Glutamatergic neuron (in vitro differentiated cells): ENCODE data around the gene GALK2. TPM values are rescaled to one million over a fixed set of nuclear protein-coding genes. Genes with fewer than 3 reads are reported as not detected.

Experiments used
- DNase-seq: peaks from one replicate; pipeline ENCODE4 v3.0.0; 2022
- H3K27ac Mint-ChIP-seq: one replicate; pipeline ENCODE4 v1.8.0; 2020; ENCODE audit warnings: mild to moderate bottlenecking, mixed read lengths, inconsistent platforms; ENCODE audit not compliant: unreplicated experiment
- H3K27me3 Mint-ChIP-seq: one replicate; pipeline ENCODE4 v1.8.0; 2020; ENCODE audit warnings: mild to moderate bottlenecking, moderate library complexity, mixed read lengths, inconsistent platforms; ENCODE audit not compliant: unreplicated experiment
- H3K36me3 Mint-ChIP-seq: one replicate; pipeline ENCODE4 v1.8.0; 2020; ENCODE audit warnings: mild to moderate bottlenecking, mixed read lengths, inconsistent platforms; ENCODE audit not compliant: unreplicated experiment
- H3K4me1 Mint-ChIP-seq: one replicate; pipeline ENCODE4 v1.8.0; 2020; ENCODE audit warnings: mild to moderate bottlenecking, low read depth, mixed read lengths, inconsistent platforms; ENCODE audit not compliant: unreplicated experiment
- H3K4me3 Mint-ChIP-seq: one replicate; pipeline ENCODE4 v1.8.0; 2020; ENCODE audit warnings: mild to moderate bottlenecking, mixed read lengths, inconsistent platforms; ENCODE audit not compliant: unreplicated experiment
- H3K9me3 Mint-ChIP-seq: one replicate; pipeline ENCODE4 v1.8.0; 2020; ENCODE audit warnings: mild to moderate bottlenecking, moderate library complexity, mixed read lengths, inconsistent platforms; ENCODE audit not compliant: unreplicated experiment
- CTCF ChIP-seq: fragments of 200-600 bp; sonication (generic); IDR thresholded peaks from one replicate; pipeline ENCODE4 v1.5.0; 2021; ENCODE audit not compliant: partially characterized antibody, unreplicated experiment
- total RNA-seq: library from RNA; stranded (reverse); fragmentation: NEBNext Ultra II Directional; extraction: Animal tissue kit (Norgen Biotek cat#: 25700); gene quantifications from one replicate; pipeline ENCODE4 v1.2.1, GENCODE V29; 2021; ENCODE audit not compliant: unreplicated experiment

The GALK2 gene
- total RNA-seq, 1 donor from 2014 or later = 19.9 TPM

- H3K27ac Mint-ChIP-seq = no peak overlapping the region
- H3K9me3 Mint-ChIP-seq = peaks cover 1% of the 10 kb centered on the region
- TF ChIP-seq CTCF = no peak
- no peak overlapping the region for H3K4me3 Mint-ChIP-seq
- DNase-seq = no peak
- peaks cover 9% of the 10 kb centered on the region for H3K36me3 Mint-ChIP-seq
- no peaks in the 10 kb centered on the region for H3K4me1 Mint-ChIP-seq
- H3K27me3 Mint-ChIP-seq = no peaks in the 10 kb centered on the region
Observed at GRCh38 chr15:49265911-49266310, 95.9 kb downstream of the GALK2 start.

- Mint-ChIP-seq H3K27ac (no peak overlapping the region), H3K36me3 (peaks cover 4% of the 10 kb centered on the region), H3K4me1 (no peaks in the 10 kb centered on the region), H3K9me3 (no peaks in the 10 kb centered on the region), H3K27me3 (no peaks in the 10 kb centered on the region), H3K4me3 (no peak overlapping the region)
- TF ChIP-seq CTCF = no peak
- DNase-seq = no peak
Observed at GRCh38 chr15:49270541-49271421, 100.7 kb downstream of the GALK2 start.

DNA sequence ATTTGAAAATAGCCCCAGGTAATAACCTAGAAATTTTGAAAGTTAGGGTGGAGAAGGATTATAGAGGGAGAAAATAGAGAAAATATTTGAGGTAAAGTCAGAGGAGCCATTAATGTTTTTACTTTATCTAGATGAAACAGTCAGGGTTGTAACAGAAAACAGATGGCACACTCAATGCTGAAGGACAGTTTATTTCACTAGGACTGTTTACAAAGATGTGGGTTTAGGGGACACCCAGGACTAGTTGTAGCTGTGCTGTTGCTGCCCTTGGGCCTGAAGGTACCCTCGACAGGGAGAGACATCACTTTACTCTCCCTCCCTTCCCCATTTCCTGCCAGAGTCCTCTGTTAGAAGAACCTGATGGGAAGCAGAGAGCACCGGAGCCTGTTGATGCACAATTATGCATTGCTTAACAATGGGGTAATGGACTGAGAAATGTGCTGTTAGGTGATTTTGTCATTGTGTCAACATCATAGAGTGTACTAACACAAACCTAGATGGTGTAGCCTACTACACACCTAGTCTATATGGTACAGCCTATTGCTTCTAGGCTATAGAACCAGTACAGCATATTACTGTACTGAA is 103.8 kb downstream of the GALK2 start:
- H3K27ac Mint-ChIP-seq = no peak overlapping the region
- no peaks in the 10 kb centered on the region for H3K36me3 Mint-ChIP-seq
- H3K4me3 Mint-ChIP-seq = no peak overlapping the region
- H3K9me3 Mint-ChIP-seq = no peaks in the 10 kb centered on the region
- DNase-seq = no peak
- no peak for TF ChIP-seq CTCF
- peaks cover 6% of the 10 kb centered on the region for H3K4me1 Mint-ChIP-seq
- H3K27me3 Mint-ChIP-seq = no peaks in the 10 kb centered on the region

GRCh38 chr15:49278751-49279150 is 108.7 kb downstream of the GALK2 start:
- H3K4me3 Mint-ChIP-seq = no peak overlapping the region
- peaks cover 6% of the 10 kb centered on the region for H3K4me1 Mint-ChIP-seq
- peaks cover 5% of the 10 kb centered on the region for H3K27me3 Mint-ChIP-seq
- DNase-seq = no peak
- H3K36me3 Mint-ChIP-seq = peaks cover 7% of the 10 kb centered on the region
- no peak for TF ChIP-seq CTCF
- peaks cover 2% of the 10 kb centered on the region for H3K9me3 Mint-ChIP-seq
- H3K27ac Mint-ChIP-seq = no peak overlapping the region
